ENCODE measurements around the gene SQOR. TPM values are rescaled to one million over a fixed set of nuclear protein-coding genes. Genes with fewer than 3 reads are reported as not detected.

Gene SQOR
- total RNA-seq: 191 and 376 TPM in 2 replicates

GRCh38 chr15:45634432-45635190 lies at the start of gene SQOR:
TSS of gene SQOR (plus strand) at chr15:45635029. CDS start at chr15:45658924, 23,895 bp downstream.

DNA sequence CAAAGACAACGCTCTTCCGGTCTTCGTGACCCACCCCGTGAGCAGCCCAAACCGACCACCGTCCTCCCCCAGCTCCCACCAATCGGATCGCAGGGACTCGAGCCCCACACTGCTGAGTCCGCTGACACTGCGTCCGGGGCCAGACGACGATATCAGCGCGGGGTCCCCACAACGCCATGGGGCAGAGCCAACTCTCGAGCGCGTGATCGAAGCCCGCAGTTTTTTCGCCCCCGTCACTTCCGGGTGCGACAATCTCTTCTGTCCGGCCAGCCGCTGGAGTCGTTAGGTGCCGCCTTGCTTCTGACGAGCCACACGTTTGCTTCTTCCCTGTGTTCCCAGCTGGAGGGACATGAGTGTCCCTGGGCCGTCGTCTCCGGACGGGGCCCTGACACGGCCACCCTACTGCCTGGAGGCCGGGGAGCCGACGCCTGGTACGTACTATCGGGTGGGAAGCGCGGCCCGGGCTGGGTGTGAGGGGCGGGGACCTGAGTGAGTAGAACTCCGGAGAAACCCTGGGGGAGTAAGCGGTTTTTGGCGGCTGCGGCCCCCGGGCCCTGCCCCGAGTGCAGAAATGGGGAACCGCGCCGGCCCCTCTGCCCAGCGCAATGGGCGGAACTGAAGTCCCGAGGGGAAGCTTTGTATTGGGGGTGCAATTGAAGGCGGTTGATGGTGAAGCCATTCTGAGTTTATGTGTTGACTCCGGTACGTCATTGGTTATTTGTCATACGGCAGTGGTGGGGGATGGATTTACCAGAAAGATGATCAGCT lies 47.5 kb upstream of the SQOR start, which contains the start of gene BLOC1S6:
Gene BLOC1S6 (plus strand): TSS at position 285 of the 768 bp plus-strand sequence. CDS start 65 bp downstream, at position 350.

Small RNAs within 50 kb of the gene (small RNA-seq; reads per million reads assigned to genes)
- not detected for gene RF00019

Other genes starting within 250 kb of the SQOR start
- gene SLC30A4, start 112.3 kb upstream of the SQOR start, total RNA-seq: 5.9 TPM in 2 replicates
- 56.9 and 61.0 TPM in 2 replicates for gene BLOC1S6, start 47.6 kb upstream of the SQOR start, total RNA-seq

Measured in subcutaneous preadipocyte (primary cell).